ENCODE measurements around the gene ZNF575.

DNA sequence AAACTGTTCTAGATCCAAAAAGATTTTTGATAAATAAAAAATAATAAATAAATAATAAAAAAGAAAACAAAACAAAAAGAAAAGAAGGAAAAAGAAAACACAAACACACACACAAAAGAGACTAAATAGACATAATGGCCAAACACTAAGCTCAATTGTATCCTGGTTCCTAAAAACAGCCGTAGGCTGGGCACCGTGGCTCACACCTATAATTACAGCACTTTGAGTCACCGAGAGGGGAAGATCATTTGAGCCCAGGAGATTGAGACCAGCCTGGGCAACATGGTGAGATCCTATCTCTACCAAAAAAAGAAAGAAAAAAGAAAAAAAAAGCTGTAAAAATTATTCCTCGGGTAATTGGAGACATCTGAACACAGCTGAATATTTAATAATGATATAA lies 14.9 kb upstream of the ZNF575 start:
- TF ChIP-seq, protein P1, sequence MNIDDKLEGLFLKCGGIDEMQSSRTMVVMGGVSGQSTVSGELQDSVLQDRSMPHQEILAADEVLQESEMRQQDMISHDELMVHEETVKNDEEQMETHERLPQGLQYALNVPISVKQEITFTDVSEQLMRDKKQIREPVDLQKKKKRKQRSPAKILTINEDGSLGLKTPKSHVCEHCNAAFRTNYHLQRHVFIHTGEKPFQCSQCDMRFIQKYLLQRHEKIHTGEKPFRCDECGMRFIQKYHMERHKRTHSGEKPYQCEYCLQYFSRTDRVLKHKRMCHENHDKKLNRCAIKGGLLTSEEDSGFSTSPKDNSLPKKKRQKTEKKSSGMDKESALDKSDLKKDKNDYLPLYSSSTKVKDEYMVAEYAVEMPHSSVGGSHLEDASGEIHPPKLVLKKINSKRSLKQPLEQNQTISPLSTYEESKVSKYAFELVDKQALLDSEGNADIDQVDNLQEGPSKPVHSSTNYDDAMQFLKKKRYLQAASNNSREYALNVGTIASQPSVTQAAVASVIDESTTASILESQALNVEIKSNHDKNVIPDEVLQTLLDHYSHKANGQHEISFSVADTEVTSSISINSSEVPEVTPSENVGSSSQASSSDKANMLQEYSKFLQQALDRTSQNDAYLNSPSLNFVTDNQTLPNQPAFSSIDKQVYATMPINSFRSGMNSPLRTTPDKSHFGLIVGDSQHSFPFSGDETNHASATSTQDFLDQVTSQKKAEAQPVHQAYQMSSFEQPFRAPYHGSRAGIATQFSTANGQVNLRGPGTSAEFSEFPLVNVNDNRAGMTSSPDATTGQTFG (tag by site-specific recombination; IDR thresholded peaks at IDR 0.05; ENCODE audit: borderline replicate concordance) = no peak
- TF ChIP-seq TCF7L2 (IDR thresholded peaks at IDR 0.05; ENCODE audit: borderline replicate concordance, low read depth, low read length) = no peak
- TF ChIP-seq, protein P2, sequence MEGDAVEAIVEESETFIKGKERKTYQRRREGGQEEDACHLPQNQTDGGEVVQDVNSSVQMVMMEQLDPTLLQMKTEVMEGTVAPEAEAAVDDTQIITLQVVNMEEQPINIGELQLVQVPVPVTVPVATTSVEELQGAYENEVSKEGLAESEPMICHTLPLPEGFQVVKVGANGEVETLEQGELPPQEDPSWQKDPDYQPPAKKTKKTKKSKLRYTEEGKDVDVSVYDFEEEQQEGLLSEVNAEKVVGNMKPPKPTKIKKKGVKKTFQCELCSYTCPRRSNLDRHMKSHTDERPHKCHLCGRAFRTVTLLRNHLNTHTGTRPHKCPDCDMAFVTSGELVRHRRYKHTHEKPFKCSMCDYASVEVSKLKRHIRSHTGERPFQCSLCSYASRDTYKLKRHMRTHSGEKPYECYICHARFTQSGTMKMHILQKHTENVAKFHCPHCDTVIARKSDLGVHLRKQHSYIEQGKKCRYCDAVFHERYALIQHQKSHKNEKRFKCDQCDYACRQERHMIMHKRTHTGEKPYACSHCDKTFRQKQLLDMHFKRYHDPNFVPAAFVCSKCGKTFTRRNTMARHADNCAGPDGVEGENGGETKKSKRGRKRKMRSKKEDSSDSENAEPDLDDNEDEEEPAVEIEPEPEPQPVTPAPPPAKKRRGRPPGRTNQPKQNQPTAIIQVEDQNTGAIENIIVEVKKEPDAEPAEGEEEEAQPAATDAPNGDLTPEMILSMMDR (tag by site-specific recombination; IDR thresholded peaks at IDR 0.05) = no peak
- TF ChIP-seq ZNF302 (tag by site-specific recombination; IDR thresholded peaks at IDR 0.05; ENCODE audit: low read depth) = no peak
- TF ChIP-seq ZBTB17 (tag by site-specific recombination; IDR thresholded peaks at IDR 0.05) = no peak

All from HEK293 (cell line).